Dendritic cell treated with granulocyte-macrophage colony-stimulating factor and Interleukin-4, amounts not matched to agents 40 ng/mL and 50 ng/mL, for 4 days (primary cell): Measurements from ENCODE around the gene OSCP1.
A peak's percentile ranks its signal among the peaks of the same experiment; 100 is the strongest.
"Not testable (repeated sequence)": the region's sequence is repeated elsewhere in the genome, so short reads cannot be mapped to it uniquely, and the experiment has no call there.

Experiments
- H3K27ac Mint-ChIP-seq: one replicate; pipeline ENCODE4 v1.8.0; 2022; ENCODE audit warnings: mild to moderate bottlenecking, mixed read lengths
- H3K27me3 Mint-ChIP-seq: one replicate; pipeline ENCODE4 v1.8.0; 2022; ENCODE audit warnings: mild to moderate bottlenecking, mixed read lengths
- H3K36me3 Mint-ChIP-seq: one replicate; pipeline ENCODE4 v1.8.0; 2022; ENCODE audit warnings: low read depth, mixed read lengths
- H3K4me1 Mint-ChIP-seq: one replicate; pipeline ENCODE4 v1.8.0; 2022; ENCODE audit warnings: low read depth, mixed read lengths
- H3K4me3 Mint-ChIP-seq: one replicate; pipeline ENCODE4 v1.8.0; 2022; ENCODE audit warnings: mild to moderate bottlenecking, moderate library complexity, mixed read lengths
- H3K9me3 Mint-ChIP-seq: one replicate; pipeline ENCODE4 v1.8.0; 2022; ENCODE audit warnings: mixed read lengths
- intact Hi-C: fragments of 100-400 bp; cut with micrococcal nuclease; formaldehyde crosslinking; loops from one replicate; pipeline ENCODE4 v1.15.0; 2022

Gene OSCP1, protein sequence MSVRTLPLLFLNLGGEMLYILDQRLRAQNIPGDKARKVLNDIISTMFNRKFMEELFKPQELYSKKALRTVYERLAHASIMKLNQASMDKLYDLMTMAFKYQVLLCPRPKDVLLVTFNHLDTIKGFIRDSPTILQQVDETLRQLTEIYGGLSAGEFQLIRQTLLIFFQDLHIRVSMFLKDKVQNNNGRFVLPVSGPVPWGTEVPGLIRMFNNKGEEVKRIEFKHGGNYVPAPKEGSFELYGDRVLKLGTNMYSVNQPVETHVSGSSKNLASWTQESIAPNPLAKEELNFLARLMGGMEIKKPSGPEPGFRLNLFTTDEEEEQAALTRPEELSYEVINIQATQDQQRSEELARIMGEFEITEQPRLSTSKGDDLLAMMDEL

DNA sequence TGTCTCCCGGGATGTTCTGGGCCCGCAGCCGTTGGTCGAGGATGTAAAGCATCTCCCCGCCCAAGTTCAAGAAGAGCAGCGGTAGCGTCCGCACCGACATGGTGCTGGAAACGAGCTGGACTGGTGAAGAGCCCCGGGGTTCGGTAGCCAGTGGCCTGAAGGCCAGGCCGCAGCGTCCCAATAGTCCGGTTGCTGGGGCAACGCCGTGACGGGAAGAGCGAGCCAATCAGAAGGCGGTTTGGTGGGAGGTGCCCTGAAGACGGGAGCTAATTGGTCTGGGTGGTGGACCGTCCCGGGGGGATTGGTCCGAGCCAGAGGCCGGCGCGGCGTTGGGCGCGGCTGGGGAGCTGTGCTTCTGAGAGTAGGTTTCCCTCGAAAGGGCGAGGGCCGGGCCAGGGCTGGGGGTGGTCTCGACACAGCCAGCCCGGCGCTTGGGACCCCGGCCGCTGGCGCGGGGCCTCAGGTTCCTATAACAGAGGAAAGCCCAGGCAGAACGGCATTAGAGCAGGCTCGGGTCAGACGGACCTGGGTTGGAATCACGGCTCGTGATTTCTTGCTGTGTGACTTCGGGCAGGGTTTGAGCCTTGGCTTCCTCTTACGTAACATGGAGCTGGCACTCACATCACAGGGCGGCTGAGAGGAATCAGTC, at the start of gene OSCP1:
TSS of gene OSCP1 (minus strand) at position 182 of the 649 bp plus-strand sequence. CDS start at position 100, 82 bp downstream.
- intact Hi-C loops = loop anchor here (2.0 kb wide), 1 partner anchor 14 kb away; the partner anchor contains the start of gene MRPS15
- Mint-ChIP-seq H3K9me3 (no peaks in the 10 kb centered on the region), H3K4me1 (peaks cover 42% of the 10 kb centered on the region), H3K4me3 (peak within 1 kb of the TSS; percentile 69), H3K27me3 (no peaks in the 10 kb centered on the region), H3K36me3 (peaks cover 12% of the 10 kb centered on the region), H3K27ac (peak within 1 kb of the TSS; percentile 89)

DNA sequence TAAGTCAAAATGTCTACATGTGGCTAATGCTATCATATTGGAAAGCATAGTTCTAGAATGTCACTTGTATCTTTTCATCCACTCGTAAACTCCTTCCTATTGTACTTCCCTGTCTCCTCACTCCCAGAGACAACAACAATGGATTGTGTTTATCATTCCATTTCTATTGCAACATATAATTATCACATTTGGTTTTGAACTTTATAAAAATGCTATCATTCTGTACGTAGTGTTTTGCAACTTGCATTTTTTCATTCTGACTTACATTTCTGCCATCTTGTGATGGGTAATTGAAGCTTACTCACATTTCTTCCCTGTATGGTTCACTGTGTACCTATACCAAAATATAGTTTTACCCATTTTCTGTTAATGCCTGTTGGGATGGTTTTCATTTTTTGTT, 47.0 kb upstream of the OSCP1 start:
- Mint-ChIP-seq H3K4me1 (peaks cover 7% of the 10 kb centered on the region), H3K4me3 (no peak overlapping the region), H3K9me3 (no peaks in the 10 kb centered on the region), H3K36me3 (no peaks in the 10 kb centered on the region), H3K27ac (no peak overlapping the region), H3K27me3 (no peaks in the 10 kb centered on the region)
- intact Hi-C loops = no loop called here

DNA sequence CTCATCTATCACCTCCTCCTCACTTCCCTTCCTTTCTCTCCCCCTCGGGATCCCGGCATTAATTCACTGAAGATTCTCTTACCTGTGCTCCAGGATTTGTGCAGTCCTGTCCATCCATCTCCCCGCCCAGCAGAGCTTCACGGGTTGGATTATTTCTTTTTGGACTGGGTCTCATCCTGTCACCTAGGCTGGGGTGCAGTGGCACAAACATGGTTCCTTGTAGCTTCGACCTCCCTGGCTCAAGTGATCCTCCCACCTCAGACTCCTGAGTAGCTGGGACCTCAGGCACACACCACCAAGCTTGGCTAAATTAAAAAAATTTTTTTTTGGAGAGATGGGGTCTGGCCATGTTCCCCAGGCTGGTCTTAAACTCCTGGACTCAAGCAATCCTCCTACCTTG, 44.7 kb upstream of the OSCP1 start:
- no peak overlapping the region for H3K27ac Mint-ChIP-seq
- H3K4me1 Mint-ChIP-seq = peaks cover 17% of the 10 kb centered on the region
- no peaks in the 10 kb centered on the region for H3K27me3 Mint-ChIP-seq
- intact Hi-C loops = no loop called here
- H3K4me3 Mint-ChIP-seq = no peak overlapping the region
- H3K36me3 Mint-ChIP-seq = no peaks in the 10 kb centered on the region
- H3K9me3 Mint-ChIP-seq = no peaks in the 10 kb centered on the region

DNA sequence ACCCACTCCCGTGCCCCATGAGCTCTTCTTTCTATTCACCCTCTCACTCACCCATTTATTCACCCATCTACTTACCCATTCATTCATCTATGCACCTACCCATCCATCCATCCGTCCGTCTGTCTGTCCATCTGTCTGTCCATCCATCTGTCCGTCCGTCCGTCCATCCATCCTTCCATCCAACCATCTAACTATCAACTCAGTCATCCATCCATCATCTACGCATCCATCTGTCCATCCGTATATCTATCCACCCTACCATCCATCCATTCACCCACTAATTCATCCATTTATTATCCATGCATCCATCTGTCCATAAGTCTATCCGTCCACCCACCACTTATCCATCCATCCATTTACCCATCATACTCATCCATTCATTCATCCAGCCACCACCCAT, 43.3 kb upstream of the OSCP1 start:
- Mint-ChIP-seq H3K27ac (no peak overlapping the region), H3K4me3 (no peak overlapping the region), H3K27me3 (no peaks in the 10 kb centered on the region), H3K36me3 (no peaks in the 10 kb centered on the region), H3K4me1 (peaks cover 27% of the 10 kb centered on the region), H3K9me3 (no peaks in the 10 kb centered on the region)
- intact Hi-C loops = no loop called here

DNA sequence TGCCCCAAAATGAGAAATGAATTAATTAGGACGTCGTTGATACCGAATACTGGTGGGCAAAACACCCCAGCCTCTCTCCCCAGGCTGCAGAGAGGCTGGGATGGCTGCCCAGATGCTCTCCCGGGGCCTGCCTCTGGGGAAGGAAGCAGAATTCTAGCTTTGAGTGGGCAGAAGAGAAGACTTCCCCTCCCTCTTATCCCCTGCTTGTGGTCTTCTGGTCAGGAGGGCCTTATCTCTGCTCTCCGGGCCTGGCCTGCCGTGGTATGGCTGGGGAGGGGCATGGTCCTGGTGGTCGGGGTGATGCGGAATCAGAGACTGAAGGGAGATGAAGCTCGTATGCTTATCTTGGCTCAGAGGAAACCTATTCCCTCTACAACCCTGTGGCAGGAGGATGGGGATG, 42.2 kb upstream of the OSCP1 start:
- H3K36me3 Mint-ChIP-seq = no peaks in the 10 kb centered on the region

DNA sequence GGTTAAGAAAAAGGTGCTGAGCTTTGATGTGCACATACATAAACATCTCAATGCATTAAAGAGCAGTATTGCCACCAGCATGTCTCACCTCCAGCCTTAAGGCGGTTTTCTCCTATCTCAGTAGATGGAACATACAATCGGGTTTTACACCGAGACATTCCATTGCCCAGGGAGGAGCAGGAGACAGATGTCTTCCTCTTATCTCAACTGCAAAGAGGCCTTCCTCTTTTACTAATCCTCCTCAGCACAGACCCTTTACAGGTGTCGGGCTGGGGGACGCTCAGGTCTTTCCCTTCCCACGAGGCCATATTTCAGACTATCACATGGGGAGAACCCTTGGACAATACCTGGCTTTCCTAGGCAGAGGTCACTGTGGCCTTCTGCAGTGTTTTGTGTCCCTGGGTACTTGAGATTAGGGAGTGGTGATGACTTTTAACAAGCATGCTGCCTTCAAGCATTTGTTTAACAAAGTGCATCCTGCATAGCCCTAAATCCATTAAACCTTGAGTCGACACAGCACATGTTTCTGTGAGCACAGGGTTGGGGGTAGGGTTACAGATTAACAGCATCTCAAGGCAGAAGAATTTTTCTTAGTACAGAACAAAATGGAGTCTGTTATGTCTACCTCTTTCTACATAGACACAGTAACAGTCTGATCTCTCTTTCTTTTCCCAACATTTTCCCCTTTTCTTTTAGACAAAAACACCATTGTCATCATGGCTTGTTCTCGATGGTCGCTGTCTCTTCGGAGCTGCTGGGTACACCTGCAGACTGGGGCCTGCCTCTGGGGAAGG, 39.2 kb upstream of the OSCP1 start:
- H3K27ac Mint-ChIP-seq, H3K9me3 Mint-ChIP-seq, H3K27me3 Mint-ChIP-seq, H3K4me3 Mint-ChIP-seq, H3K36me3 Mint-ChIP-seq, intact Hi-C loops: not testable (repeated sequence)
- H3K4me1 Mint-ChIP-seq = peaks cover 64% of the 10 kb centered on the region

More for the DNA sequence above, 42.2 kb upstream of the OSCP1 start:
- Mint-ChIP-seq H3K4me3 (no peak overlapping the region), H3K4me1 (peaks cover 37% of the 10 kb centered on the region), H3K27ac (no peak overlapping the region), H3K27me3 (no peaks in the 10 kb centered on the region), H3K9me3 (no peaks in the 10 kb centered on the region)
- intact Hi-C loops = no loop called here

DNA sequence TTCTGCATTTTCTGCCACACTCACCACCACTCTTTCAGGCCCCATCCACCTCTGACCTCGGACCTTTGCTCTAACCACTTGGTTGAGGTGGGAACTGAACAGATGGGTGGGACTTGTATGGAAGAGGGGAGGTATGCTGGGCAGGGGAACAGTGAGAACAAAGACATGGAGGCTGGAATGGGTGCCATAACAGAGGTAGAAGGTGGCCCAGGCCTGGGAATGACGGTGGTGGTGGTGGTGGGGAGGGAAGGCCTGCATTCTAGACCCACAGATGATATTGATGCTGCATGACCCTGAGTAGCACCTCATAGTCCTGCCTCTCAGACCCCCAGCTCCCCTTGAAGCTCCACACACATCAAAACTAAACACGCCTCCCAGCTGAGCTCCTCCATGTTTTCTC, 37.7 kb upstream of the OSCP1 start:
- Mint-ChIP-seq H3K27ac (peak overlapping the region; percentile 91), H3K4me3 (no peak overlapping the region), H3K4me1 (peaks cover 75% of the 10 kb centered on the region), H3K9me3 (no peaks in the 10 kb centered on the region), H3K27me3 (no peaks in the 10 kb centered on the region), H3K36me3 (no peaks in the 10 kb centered on the region)
- intact Hi-C loops = no loop called here

DNA sequence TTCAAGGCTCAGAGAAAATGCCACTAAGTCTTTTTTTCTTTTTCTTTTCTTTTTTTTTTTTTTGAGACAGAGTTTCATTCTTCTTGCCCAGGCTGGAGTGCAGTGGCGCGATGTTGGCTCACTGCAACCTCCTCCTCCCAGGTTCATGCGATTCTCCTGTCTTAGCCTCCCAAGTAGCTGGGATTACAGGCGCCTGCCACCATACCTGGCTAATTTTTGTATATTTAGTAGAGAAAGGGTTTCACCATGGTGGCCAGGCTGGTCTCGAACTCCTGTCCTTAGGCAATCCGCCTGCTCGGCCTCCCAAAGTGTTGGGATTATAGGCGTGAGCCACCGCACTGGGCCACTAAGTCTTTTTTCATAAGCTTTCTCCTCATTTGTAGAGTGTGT, 37.1 kb upstream of the OSCP1 start:
- Mint-ChIP-seq H3K27ac (peak overlapping the region; percentile 91), H3K4me1 (peaks cover 75% of the 10 kb centered on the region), H3K4me3 (peak overlapping the region; percentile 64)
- H3K36me3 Mint-ChIP-seq, intact Hi-C loops, H3K27me3 Mint-ChIP-seq, H3K9me3 Mint-ChIP-seq: not testable (repeated sequence)

DNA sequence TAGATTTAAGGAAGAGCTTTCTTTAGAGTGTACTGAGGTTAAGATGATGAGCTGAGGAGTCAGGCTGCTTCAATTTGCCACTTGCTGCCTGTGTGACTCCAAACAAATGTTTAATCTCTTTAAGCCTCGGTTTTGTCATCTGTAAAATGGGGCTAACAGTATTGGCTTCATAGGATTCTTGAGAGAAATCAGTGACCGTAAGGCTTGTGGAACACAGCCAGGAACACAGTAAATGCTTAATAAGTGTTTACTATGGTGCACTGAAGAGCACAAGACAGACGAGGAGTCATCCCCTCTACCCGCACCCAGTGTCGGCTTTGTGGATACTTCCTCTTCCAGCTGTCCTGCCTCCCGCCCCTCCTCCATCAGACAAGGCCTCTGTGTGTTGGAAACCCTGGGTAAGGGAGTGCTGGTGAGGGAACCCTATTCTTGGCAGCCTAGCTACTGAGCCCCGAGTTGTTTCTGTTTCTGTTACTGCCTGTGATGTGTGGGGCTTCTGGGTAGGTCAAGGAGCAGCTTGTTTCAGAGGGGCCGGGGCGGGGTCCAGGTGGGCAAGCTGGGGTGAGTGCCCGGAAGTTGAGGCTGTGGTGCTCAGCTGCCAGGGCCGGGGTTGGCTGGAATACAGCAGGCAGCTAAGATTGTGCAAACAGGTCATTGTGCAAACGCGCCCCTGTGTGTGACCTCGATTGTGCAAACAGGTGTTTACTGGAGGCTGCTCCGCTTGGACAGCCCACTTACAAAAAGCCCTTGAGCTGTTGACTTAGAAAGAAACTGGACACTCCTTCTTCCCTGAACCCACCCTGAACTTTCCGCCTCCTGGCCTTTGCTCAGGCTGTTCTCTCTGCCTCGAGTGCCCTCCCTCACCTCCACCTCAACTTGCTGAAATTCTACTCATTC, 36.4 kb upstream of the OSCP1 start:
- Mint-ChIP-seq H3K27me3 (no peaks in the 10 kb centered on the region), H3K4me1 (peaks cover 76% of the 10 kb centered on the region), H3K4me3 (peak overlapping the region; percentile 64), H3K36me3 (peaks cover 8% of the 10 kb centered on the region), H3K27ac (peak overlapping the region; percentile 91), H3K9me3 (no peaks in the 10 kb centered on the region)
- intact Hi-C loops = no loop called here

DNA sequence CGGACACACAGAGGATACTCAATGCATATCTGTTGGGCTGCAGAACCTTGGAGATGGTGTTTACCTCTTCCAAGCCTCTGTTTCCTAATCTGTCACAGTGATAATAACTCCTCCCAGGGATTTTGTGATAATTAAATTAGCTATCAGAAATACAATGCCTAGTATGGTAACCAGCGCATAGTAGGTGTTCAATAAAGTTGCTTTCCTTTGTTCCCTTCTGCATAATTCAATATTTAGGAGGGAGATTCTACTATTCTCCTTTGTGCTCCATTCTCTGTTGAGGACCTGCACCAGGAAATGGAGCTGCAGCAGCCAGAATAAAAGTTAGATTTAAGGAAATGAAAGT, 35.8 kb upstream of the OSCP1 start:
- Mint-ChIP-seq H3K4me1 (peaks cover 80% of the 10 kb centered on the region), H3K4me3 (no peak overlapping the region), H3K36me3 (peaks cover 8% of the 10 kb centered on the region), H3K27ac (peak overlapping the region; percentile 91), H3K9me3 (no peaks in the 10 kb centered on the region), H3K27me3 (no peaks in the 10 kb centered on the region)
- intact Hi-C loops = no loop called here

DNA sequence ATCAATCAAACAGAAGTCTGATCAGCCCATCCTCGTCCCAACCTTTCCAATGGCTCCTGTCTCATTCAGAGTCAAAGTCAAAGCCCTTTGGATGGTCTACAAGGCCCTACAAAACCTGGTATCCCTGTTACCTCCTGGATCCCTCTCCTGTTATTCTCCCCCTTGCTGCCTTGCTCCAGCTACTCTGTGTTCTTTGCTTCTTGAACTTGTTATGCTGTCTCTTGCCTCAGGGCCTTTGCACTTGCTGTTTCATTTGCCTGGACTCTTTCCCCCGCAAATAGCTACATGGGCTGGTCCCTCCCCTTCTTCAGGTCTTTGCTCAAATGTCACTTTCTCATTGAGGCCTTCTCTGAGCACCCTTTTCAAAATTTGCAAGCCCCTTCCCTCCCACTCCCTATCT, 33.8 kb upstream of the OSCP1 start:
- Mint-ChIP-seq H3K36me3 (peaks cover 24% of the 10 kb centered on the region), H3K9me3 (no peaks in the 10 kb centered on the region), H3K27ac (peak overlapping the region; percentile 59), H3K27me3 (no peaks in the 10 kb centered on the region), H3K4me3 (no peak overlapping the region), H3K4me1 (peaks cover 92% of the 10 kb centered on the region)
- intact Hi-C loops = no loop called here

DNA sequence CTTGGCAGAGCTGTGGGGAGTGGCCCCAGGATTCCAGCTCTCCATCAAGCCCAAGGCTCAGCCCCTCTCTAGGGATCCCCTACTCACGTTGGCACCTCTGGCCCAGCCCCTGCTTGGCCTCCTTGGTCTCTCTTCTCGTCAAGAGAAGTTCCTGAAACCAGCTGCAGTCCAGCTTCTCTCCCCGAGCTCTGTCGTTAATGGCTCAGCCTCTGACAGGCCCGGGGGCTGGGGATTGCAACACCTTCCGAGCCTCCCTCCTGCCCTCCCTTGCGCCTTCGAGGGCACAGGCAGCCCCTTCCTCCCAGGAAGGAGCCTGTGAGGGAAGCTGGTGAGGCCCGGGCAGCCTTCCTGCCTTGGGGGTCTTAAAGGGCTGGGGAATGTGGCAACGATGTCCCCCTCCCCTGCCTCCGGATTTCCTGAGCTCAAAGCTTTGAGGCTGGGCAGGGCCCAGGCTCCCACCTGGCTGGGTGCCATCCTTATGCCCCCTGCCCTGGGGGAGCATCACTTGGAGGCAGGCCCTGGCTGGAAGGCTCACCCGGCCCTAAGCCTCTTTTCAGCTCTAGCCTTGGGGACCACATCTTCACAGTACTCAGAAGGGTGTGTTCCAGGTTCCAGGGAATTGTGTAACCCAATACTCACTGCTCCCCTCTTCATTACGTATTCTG, 32.6 kb upstream of the OSCP1 start, which contains the start of gene CSF3R:
TSS of gene CSF3R (minus strand) at position 190 of the 665 bp plus-strand sequence. CDS start 3,417 bp downstream, outside the sequence.
- Mint-ChIP-seq H3K36me3 (peaks cover 35% of the 10 kb centered on the region), H3K27ac (peak within 1 kb of the TSS; percentile 89), H3K4me1 (peaks cover 87% of the 10 kb centered on the region), H3K9me3 (no peaks in the 10 kb centered on the region), H3K27me3 (no peaks in the 10 kb centered on the region), H3K4me3 (peak within 1 kb of the TSS; percentile 91)
- intact Hi-C loops = no loop called here
